GM23338 (cell line): ENCODE results near the gene ZIC2. TPM values are rescaled to one million over a fixed set of nuclear protein-coding genes. Genes with fewer than 3 reads are reported as not detected.

Experiments
- ATAC-seq: fragments of 200-7000 bp; cut with Tn5 transposase; 3 replicates; pipeline ENCODE4 v1.9.1; 2020
- DNase-seq: peaks from one replicate; pipeline ENCODE4 v3.0.0-alpha.2; 2015; ENCODE audit warnings: low spot score
- H2AFZ ChIP-seq: fragments of 200-600 bp; sonication (generic); 2 replicates; pipeline ENCODE4 v1.8.0; 2016; ENCODE audit warnings: antibody characterized with exemption, mild to moderate bottlenecking, moderate library complexity
- H3F3A ChIP-seq: fragments of 200-600 bp; sonication (generic); replicated peaks from 2 replicates; pipeline ENCODE4 v1.8.0; 2017; ENCODE audit warnings: antibody characterized with exemption, mixed run types, low read depth
- H3K27ac ChIP-seq: fragments of 200-600 bp; sonication (generic); 2 replicates; pipeline ENCODE4 v1.6.1; 2016; ENCODE audit warnings: low read depth
- H3K27me3 ChIP-seq: fragments of 200-600 bp; sonication (generic); 2 replicates; pipeline ENCODE4 v1.8.0; 2016; ENCODE audit warnings: mild to moderate bottlenecking, mixed run types, moderate library complexity; ENCODE audit not compliant: insufficient read depth
- H3K36me3 ChIP-seq: fragments of 200-600 bp; sonication (generic); 2 replicates; pipeline ENCODE4 v1.8.0; 2016; ENCODE audit warnings: mild to moderate bottlenecking; ENCODE audit not compliant: insufficient read depth
- H3K4me1 ChIP-seq: fragments of 200-600 bp; sonication (generic); 2 replicates; pipeline ENCODE4 v1.8.0; 2016; ENCODE audit warnings: mild to moderate bottlenecking, moderate library complexity; ENCODE audit not compliant: insufficient read depth
- H3K4me2 ChIP-seq: fragments of 200-600 bp; sonication (generic); 2 replicates; pipeline ENCODE4 v1.7.1; 2017; ENCODE audit warnings: mixed run types
- H3K4me3 ChIP-seq: fragments of 200-600 bp; sonication (generic); 2 replicates; pipeline ENCODE4 v1.6.1; 2016; ENCODE audit warnings: mixed run types
- H3K79me2 ChIP-seq: fragments of 200-600 bp; sonication (generic); replicated peaks from 2 replicates; pipeline ENCODE4 v1.8.0; 2017; ENCODE audit warnings: mild to moderate bottlenecking; ENCODE audit not compliant: insufficient read depth
- H3K9me2 ChIP-seq: fragments of 200-600 bp; sonication (generic); 2 replicates; pipeline ENCODE4 v1.8.0; 2017; ENCODE audit not compliant: insufficient read depth
- H4K20me1 ChIP-seq: fragments of 200-600 bp; sonication (generic); replicated peaks from 2 replicates; pipeline ENCODE4 v1.8.0; 2017; ENCODE audit warnings: mild to moderate bottlenecking; ENCODE audit not compliant: insufficient read depth
- H3K27ac Mint-ChIP-seq: 2 replicates; pipeline ENCODE4 v1.8.0; 2020; ENCODE audit warnings: inconsistent platforms, mild to moderate bottlenecking, moderate library complexity, mixed read lengths
- H3K27me3 Mint-ChIP-seq: 3 replicates; pipeline ENCODE4 v1.8.0; 2022; ENCODE audit warnings: low read depth, mild to moderate bottlenecking, moderate library complexity, mixed read lengths, inconsistent platforms; ENCODE audit not compliant: insufficient read depth, poor library complexity
- H3K36me3 Mint-ChIP-seq: 3 replicates; pipeline ENCODE4 v1.8.0; 2021; ENCODE audit warnings: low read depth, mild to moderate bottlenecking, inconsistent platforms, moderate library complexity, mixed read lengths
- H3K4me1 Mint-ChIP-seq: 3 replicates; pipeline ENCODE4 v1.8.0; 2020; ENCODE audit warnings: mild to moderate bottlenecking, inconsistent platforms, mixed read lengths
- H3K4me3 Mint-ChIP-seq: 3 replicates; pipeline ENCODE4 v1.8.0; 2021; ENCODE audit warnings: moderate library complexity, mild to moderate bottlenecking, inconsistent platforms, mixed read lengths
- H3K9me3 Mint-ChIP-seq: 3 replicates; pipeline ENCODE4 v1.8.0; 2020; ENCODE audit warnings: moderate library complexity, mild to moderate bottlenecking, inconsistent platforms, mixed read lengths
- CREB1 ChIP-seq: fragments of 250-450 bp; sonication (Bioruptor Pico); IDR thresholded peaks from 2 replicates; pipeline ENCODE4 v1.5.0; 2020; ENCODE audit warnings: low read depth, mild to moderate bottlenecking, moderate library complexity
- EZH2 ChIP-seq: fragments of 200-600 bp; sonication (generic); IDR thresholded peaks from one replicate; pipeline ENCODE4 v1.8.0; 2017; ENCODE audit warnings: antibody characterized with exemption, mild to moderate bottlenecking, low read depth; ENCODE audit not compliant: unreplicated experiment
- JUNB ChIP-seq: IDR thresholded peaks from one replicate; pipeline ENCODE4 v1.6.1; 2016; ENCODE audit warnings: antibody characterized with exemption; ENCODE audit not compliant: unreplicated experiment
- NANOG ChIP-seq: IDR thresholded peaks from 2 replicates; pipeline ENCODE4 v1.6.1; 2016; ENCODE audit warnings: antibody characterized with exemption, borderline replicate concordance
- POLR2AphosphoS5 ChIP-seq: IDR thresholded peaks from 2 replicates; pipeline ENCODE4 v1.6.1; 2016; ENCODE audit warnings: antibody characterized with exemption, low read depth
- STAT1 ChIP-seq: IDR thresholded peaks from one replicate; pipeline ENCODE4 v1.6.1; 2016; ENCODE audit warnings: antibody characterized with exemption; ENCODE audit not compliant: unreplicated experiment
- ZNF114 ChIP-seq: fragments of 250-450 bp; sonication (Bioruptor Pico); IDR thresholded peaks from 2 replicates; pipeline ENCODE4 v1.5.0; 2020; ENCODE audit warnings: mild to moderate bottlenecking, moderate library complexity
- ZNF331 ChIP-seq: fragments of 250-450 bp; sonication (Bioruptor Pico); IDR thresholded peaks from 2 replicates; pipeline ENCODE4 v1.5.0; 2020; ENCODE audit warnings: low read depth, mild to moderate bottlenecking, moderate library complexity
- polyA plus RNA-seq: library from polyadenylated mRNA; unstranded; fragments of >200 nt; fragmentation: Nextera tagmentation; extraction: Ambion mirVana; gene quantifications from 2 replicates; pipeline ENCODE4 v1.2.1, GENCODE V29; 2016
- total RNA-seq: library from RNA; depleted of rRNA; stranded (reverse); fragments of >200 nt; shearing (Covaris generic); gene quantifications from 2 replicates; pipeline ENCODE4 v1.2.3, GENCODE V29; 2014
- TF ChIP-seq, protein P1 (sequence below): fragments of 250-450 bp; sonication (Bioruptor Pico); IDR thresholded peaks from 2 replicates; pipeline ENCODE4 v1.5.0; 2020; ENCODE audit warnings: mild to moderate bottlenecking, moderate library complexity
- TF ChIP-seq, protein P2 (sequence below): IDR thresholded peaks from 2 replicates; pipeline ENCODE4 v1.6.1; 2016; ENCODE audit warnings: antibody characterized with exemption
- TF ChIP-seq, protein P3 (sequence below): IDR thresholded peaks from one replicate; pipeline ENCODE4 v1.6.1; 2018; ENCODE audit warnings: antibody characterized with exemption; ENCODE audit not compliant: unreplicated experiment

The ZIC2 gene
- total and polyA plus RNA-seq, 2 experiments from 2014 or later: 63.2 to 87.9 TPM

DNA sequence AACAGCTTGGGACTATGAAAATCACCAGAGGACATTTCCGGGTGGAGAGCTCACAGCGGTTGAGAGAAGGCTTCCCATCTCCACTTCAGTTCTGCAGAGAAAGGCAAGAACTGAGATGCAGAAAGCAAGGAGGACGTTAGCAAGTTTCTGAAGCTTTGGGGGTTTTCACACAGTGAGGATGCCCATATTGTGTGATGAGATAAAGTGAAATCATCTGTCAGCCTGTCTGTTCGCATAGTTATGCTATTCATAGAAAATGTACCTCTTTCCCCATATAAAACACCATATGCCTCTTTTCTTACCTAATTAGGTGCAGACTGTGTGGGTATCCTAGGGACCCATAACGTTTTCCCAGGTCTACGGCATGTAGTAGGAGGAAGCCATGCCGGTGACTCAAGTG lies 37.5 kb upstream of the ZIC2 start:
- Histone ChIP-seq H2AFZ (no peak overlapping the region), H3K4me3 (no peak overlapping the region), H3K27me3 (no peaks in the 10 kb centered on the region), H3K4me1 (no peaks in the 10 kb centered on the region), H3K27ac (no peak overlapping the region), H3F3A (peaks cover 10% of the 10 kb centered on the region), H3K9me2 (no peaks in the 10 kb centered on the region; the same call in 1 of the 2 replicates), H4K20me1 (no peaks in the 10 kb centered on the region), H3K79me2 (no peaks in the 10 kb centered on the region), H3K36me3 (no peaks in the 10 kb centered on the region), H3K4me2 (no peak overlapping the region)
- TF ChIP-seq CREB1 (CRISPR knock-in tag): no peak
- no peaks in the 10 kb centered on the region for H3K36me3 Mint-ChIP-seq
- ATAC-seq: no peak
- DNase-seq: no peak
- H3K27me3 Mint-ChIP-seq: peaks cover 8% of the 10 kb centered on the region
- no peak overlapping the region for H3K27ac Mint-ChIP-seq
- H3K4me3 Mint-ChIP-seq: no peak overlapping the region
- no peaks in the 10 kb centered on the region for H3K9me3 Mint-ChIP-seq
- H3K4me1 Mint-ChIP-seq: peaks cover 11% of the 10 kb centered on the region

DNA sequence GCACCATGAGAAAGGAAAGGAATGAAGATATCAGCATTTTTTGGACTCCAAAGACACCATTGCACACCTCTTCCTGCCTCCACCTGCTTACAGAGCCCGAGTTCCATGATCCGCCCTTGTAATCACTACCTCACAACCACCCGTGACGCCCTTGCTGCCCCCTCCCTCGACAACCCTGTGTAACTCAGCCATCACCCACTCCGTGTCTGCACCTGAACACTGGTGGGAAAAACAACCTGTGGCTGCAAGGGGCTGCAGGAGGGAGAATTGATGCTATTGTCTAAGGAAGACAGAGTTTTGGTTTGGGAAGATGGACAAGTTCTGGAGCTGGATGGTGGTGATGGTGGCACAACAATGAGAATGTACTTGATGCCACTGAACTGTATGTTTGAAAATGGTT lies 37.0 kb upstream of the ZIC2 start:
- Mint-ChIP-seq H3K27me3 (peaks cover 8% of the 10 kb centered on the region), H3K27ac (no peak overlapping the region)
- no peak for TF ChIP-seq EZH2
- TF ChIP-seq JUNB: no peak
- TF ChIP-seq CREB1 (CRISPR knock-in tag): no peak
- TF ChIP-seq POLR2AphosphoS5: no peak
- TF ChIP-seq, protein P1, sequence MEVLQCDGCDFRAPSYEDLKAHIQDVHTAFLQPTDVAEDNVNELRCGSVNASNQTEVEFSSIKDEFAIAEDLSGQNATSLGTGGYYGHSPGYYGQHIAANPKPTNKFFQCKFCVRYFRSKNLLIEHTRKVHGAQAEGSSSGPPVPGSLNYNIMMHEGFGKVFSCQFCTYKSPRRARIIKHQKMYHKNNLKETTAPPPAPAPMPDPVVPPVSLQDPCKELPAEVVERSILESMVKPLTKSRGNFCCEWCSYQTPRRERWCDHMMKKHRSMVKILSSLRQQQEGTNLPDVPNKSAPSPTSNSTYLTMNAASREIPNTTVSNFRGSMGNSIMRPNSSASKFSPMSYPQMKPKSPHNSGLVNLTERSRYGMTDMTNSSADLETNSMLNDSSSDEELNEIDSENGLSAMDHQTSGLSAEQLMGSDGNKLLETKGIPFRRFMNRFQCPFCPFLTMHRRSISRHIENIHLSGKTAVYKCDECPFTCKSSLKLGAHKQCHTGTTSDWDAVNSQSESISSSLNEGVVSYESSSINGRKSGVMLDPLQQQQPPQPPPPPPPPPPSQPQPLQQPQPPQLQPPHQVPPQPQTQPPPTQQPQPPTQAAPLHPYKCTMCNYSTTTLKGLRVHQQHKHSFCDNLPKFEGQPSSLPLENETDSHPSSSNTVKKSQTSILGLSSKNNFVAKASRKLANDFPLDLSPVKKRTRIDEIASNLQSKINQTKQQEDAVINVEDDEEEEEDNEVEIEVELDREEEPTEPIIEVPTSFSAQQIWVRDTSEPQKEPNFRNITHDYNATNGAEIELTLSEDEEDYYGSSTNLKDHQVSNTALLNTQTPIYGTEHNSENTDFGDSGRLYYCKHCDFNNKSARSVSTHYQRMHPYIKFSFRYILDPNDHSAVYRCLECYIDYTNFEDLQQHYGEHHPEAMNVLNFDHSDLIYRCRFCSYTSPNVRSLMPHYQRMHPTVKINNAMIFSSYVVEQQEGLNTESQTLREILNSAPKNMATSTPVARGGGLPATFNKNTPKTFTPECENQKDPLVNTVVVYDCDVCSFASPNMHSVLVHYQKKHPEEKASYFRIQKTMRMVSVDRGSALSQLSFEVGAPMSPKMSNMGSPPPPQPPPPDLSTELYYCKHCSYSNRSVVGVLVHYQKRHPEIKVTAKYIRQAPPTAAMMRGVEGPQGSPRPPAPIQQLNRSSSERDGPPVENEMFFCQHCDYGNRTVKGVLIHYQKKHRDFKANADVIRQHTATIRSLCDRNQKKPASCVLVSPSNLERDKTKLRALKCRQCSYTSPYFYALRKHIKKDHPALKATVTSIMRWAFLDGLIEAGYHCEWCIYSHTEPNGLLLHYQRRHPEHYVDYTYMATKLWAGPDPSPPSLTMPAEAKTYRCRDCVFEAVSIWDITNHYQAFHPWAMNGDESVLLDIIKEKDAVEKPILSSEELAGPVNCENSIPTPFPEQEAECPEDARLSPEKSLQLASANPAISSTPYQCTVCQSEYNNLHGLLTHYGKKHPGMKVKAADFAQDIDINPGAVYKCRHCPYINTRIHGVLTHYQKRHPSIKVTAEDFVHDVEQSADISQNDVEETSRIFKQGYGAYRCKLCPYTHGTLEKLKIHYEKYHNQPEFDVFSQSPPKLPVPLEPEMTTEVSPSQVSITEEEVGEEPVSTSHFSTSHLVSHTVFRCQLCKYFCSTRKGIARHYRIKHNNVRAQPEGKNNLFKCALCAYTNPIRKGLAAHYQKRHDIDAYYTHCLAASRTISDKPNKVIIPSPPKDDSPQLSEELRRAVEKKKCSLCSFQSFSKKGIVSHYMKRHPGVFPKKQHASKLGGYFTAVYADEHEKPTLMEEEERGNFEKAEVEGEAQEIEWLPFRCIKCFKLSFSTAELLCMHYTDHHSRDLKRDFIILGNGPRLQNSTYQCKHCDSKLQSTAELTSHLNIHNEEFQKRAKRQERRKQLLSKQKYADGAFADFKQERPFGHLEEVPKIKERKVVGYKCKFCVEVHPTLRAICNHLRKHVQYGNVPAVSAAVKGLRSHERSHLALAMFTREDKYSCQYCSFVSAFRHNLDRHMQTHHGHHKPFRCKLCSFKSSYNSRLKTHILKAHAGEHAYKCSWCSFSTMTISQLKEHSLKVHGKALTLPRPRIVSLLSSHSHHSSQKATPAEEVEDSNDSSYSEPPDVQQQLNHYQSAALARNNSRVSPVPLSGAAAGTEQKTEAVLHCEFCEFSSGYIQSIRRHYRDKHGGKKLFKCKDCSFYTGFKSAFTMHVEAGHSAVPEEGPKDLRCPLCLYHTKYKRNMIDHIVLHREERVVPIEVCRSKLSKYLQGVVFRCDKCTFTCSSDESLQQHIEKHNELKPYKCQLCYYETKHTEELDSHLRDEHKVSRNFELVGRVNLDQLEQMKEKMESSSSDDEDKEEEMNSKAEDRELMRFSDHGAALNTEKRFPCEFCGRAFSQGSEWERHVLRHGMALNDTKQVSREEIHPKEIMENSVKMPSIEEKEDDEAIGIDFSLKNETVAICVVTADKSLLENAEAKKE (CRISPR knock-in tag): no peak
- no peak for TF ChIP-seq STAT1
- TF ChIP-seq ZNF331 (CRISPR knock-in tag): no peak
- TF ChIP-seq NANOG: no peak
- TF ChIP-seq, protein P2, sequence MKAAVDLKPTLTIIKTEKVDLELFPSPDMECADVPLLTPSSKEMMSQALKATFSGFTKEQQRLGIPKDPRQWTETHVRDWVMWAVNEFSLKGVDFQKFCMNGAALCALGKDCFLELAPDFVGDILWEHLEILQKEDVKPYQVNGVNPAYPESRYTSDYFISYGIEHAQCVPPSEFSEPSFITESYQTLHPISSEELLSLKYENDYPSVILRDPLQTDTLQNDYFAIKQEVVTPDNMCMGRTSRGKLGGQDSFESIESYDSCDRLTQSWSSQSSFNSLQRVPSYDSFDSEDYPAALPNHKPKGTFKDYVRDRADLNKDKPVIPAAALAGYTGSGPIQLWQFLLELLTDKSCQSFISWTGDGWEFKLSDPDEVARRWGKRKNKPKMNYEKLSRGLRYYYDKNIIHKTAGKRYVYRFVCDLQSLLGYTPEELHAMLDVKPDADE: no peak
- TF ChIP-seq ZNF114: no peak
- TF ChIP-seq, protein P3, sequence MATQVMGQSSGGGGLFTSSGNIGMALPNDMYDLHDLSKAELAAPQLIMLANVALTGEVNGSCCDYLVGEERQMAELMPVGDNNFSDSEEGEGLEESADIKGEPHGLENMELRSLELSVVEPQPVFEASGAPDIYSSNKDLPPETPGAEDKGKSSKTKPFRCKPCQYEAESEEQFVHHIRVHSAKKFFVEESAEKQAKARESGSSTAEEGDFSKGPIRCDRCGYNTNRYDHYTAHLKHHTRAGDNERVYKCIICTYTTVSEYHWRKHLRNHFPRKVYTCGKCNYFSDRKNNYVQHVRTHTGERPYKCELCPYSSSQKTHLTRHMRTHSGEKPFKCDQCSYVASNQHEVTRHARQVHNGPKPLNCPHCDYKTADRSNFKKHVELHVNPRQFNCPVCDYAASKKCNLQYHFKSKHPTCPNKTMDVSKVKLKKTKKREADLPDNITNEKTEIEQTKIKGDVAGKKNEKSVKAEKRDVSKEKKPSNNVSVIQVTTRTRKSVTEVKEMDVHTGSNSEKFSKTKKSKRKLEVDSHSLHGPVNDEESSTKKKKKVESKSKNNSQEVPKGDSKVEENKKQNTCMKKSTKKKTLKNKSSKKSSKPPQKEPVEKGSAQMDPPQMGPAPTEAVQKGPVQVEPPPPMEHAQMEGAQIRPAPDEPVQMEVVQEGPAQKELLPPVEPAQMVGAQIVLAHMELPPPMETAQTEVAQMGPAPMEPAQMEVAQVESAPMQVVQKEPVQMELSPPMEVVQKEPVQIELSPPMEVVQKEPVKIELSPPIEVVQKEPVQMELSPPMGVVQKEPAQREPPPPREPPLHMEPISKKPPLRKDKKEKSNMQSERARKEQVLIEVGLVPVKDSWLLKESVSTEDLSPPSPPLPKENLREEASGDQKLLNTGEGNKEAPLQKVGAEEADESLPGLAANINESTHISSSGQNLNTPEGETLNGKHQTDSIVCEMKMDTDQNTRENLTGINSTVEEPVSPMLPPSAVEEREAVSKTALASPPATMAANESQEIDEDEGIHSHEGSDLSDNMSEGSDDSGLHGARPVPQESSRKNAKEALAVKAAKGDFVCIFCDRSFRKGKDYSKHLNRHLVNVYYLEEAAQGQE: no peak

More for the DNA sequence above, 37.0 kb upstream of the ZIC2 start:
- H2AFZ ChIP-seq: no peak overlapping the region
- Mint-ChIP-seq H3K36me3 (no peaks in the 10 kb centered on the region), H3K9me3 (no peaks in the 10 kb centered on the region), H3K4me1 (peaks cover 16% of the 10 kb centered on the region), H3K4me3 (no peak overlapping the region)
- H3K79me2 ChIP-seq: no peaks in the 10 kb centered on the region
- H3K4me2 ChIP-seq: no peak overlapping the region
- H3K4me3 ChIP-seq: no peak overlapping the region
- no peak for DNase-seq
- no peaks in the 10 kb centered on the region for H3K27me3 ChIP-seq
- no peaks in the 10 kb centered on the region; the same call in 1 of the 2 replicates for H3K9me2 ChIP-seq
- H3K36me3 ChIP-seq: no peaks in the 10 kb centered on the region
- H3K27ac ChIP-seq: no peak overlapping the region
- H3F3A ChIP-seq: peaks cover 10% of the 10 kb centered on the region; the same call in 1 of the 2 replicates
- ATAC-seq: no peak
- no peaks in the 10 kb centered on the region for H4K20me1 ChIP-seq
- H3K4me1 ChIP-seq: peaks cover 5% of the 10 kb centered on the region
